WTC11 (cell line): ENCODE measurements around the gene EPN1. TPM values are rescaled to one million over a fixed set of nuclear protein-coding genes. Genes with fewer than 3 reads are reported as not detected.
A peak's percentile ranks its signal among the peaks of the same experiment; 100 is the strongest.

ENCODE experiments used
- ATAC-seq: fragments of 200-7000 bp; cut with Tn5 transposase; 2 replicates; pipeline ENCODE4 v1.10.0; 2021; ENCODE audit warnings: mild to moderate bottlenecking, moderate library complexity
- CTCF ChIA-PET: fragments of 300-600 bp; sonication (Branson Sonifier 250); formaldehyde crosslinking; loops from one replicate; lab custom pipeline; 2021; ENCODE audit warnings: antibody characterized with exemption; lab: Charles Lee
- POLR2A ChIA-PET: fragments of 350-600 bp; sonication (Branson Sonifier 250); formaldehyde crosslinking; loops from one replicate; lab custom pipeline; 2021; ENCODE audit warnings: antibody characterized with exemption; lab: Charles Lee
- DNase-seq: peaks from one replicate; pipeline ENCODE4 v3.0.0; 2021; ENCODE audit warnings: low spot score
- H3K27ac Mint-ChIP-seq: 2 replicates; pipeline ENCODE4 v1.8.0; 2021; ENCODE audit warnings: mixed read lengths
- H3K27me3 Mint-ChIP-seq: 2 replicates; pipeline ENCODE4 v1.8.0; 2021; ENCODE audit warnings: low read depth, mild to moderate bottlenecking, moderate library complexity, mixed read lengths
- H3K36me3 Mint-ChIP-seq: 2 replicates; pipeline ENCODE4 v1.8.0; 2021; ENCODE audit warnings: mixed read lengths
- H3K4me1 Mint-ChIP-seq: 2 replicates; pipeline ENCODE4 v1.8.0; 2022; ENCODE audit warnings: mixed read lengths
- H3K4me3 Mint-ChIP-seq: 2 replicates; pipeline ENCODE4 v1.8.0; 2021; ENCODE audit warnings: mild to moderate bottlenecking, moderate library complexity, mixed read lengths
- H3K9me3 Mint-ChIP-seq: 2 replicates; pipeline ENCODE4 v1.8.0; 2021; ENCODE audit warnings: mixed read lengths
- ARID4B ChIP-seq: sonication (generic); formaldehyde crosslinking; IDR thresholded peaks from 2 replicates; pipeline ENCODE4 v1.8.0; 2023; ENCODE audit warnings: missing genetic modification reagents, mild to moderate bottlenecking, borderline replicate concordance
- CBFB ChIP-seq: sonication (generic); formaldehyde crosslinking; IDR thresholded peaks from 2 replicates; pipeline ENCODE4 v1.8.1; 2022; ENCODE audit warnings: mild to moderate bottlenecking, low read depth, missing genetic modification reagents
- E2F1 ChIP-seq: sonication (generic); formaldehyde crosslinking; IDR thresholded peaks from 2 replicates; pipeline ENCODE4 v1.8.0; 2022; ENCODE audit warnings: mild to moderate bottlenecking, missing genetic modification reagents
- ELF4 ChIP-seq: sonication (generic); formaldehyde crosslinking; IDR thresholded peaks from 2 replicates; pipeline ENCODE4 v1.8.1; 2022; ENCODE audit warnings: low read depth, mild to moderate bottlenecking, moderate library complexity, missing genetic modification reagents
- ETV6 ChIP-seq: sonication (generic); formaldehyde crosslinking; IDR thresholded peaks from 2 replicates; pipeline ENCODE4 v1.8.1; 2022; ENCODE audit warnings: mild to moderate bottlenecking, missing genetic modification reagents
- FOXK1 ChIP-seq: sonication (generic); formaldehyde crosslinking; IDR thresholded peaks from 2 replicates; pipeline ENCODE4 v1.8.0; 2022; ENCODE audit warnings: mild to moderate bottlenecking, moderate library complexity, missing genetic modification reagents
- FOXP1 ChIP-seq: sonication (generic); formaldehyde crosslinking; IDR thresholded peaks from 2 replicates; pipeline ENCODE4 v1.8.0; 2022; ENCODE audit warnings: missing genetic modification reagents, mild to moderate bottlenecking, moderate library complexity, borderline replicate concordance
- GTF2I ChIP-seq: fragments of 250-450 bp; sonication (Bioruptor Pico); conservative IDR thresholded peaks from 2 replicates; pipeline ENCODE4 v1.4.0; 2021; ENCODE audit warnings: mild to moderate bottlenecking
- HMGXB4 ChIP-seq: sonication (generic); formaldehyde crosslinking; IDR thresholded peaks from 2 replicates; pipeline ENCODE4 v1.8.1; 2023; ENCODE audit warnings: mild to moderate bottlenecking, moderate library complexity, missing genetic modification reagents
- KAT7 ChIP-seq: sonication (generic); formaldehyde crosslinking; IDR thresholded peaks from 2 replicates; pipeline ENCODE4 v1.8.1; 2023; ENCODE audit warnings: missing genetic modification reagents, mild to moderate bottlenecking, borderline replicate concordance
- MAX ChIP-seq: sonication (generic); formaldehyde crosslinking; IDR thresholded peaks from 2 replicates; pipeline ENCODE4 v1.8.0; 2022; ENCODE audit warnings: mild to moderate bottlenecking, missing genetic modification reagents
- NFYB ChIP-seq: sonication (generic); formaldehyde crosslinking; conservative IDR thresholded peaks from 2 replicates; pipeline ENCODE4 v1.8.0; 2022; ENCODE audit warnings: low read depth, missing genetic modification reagents
- NR1H2 ChIP-seq: sonication (generic); formaldehyde crosslinking; IDR thresholded peaks from 2 replicates; pipeline ENCODE4 v1.9.0; 2021; ENCODE audit warnings: mild to moderate bottlenecking, moderate library complexity, missing genetic modification reagents
- PRDM15 ChIP-seq: sonication (generic); formaldehyde crosslinking; IDR thresholded peaks from 2 replicates; pipeline ENCODE4 v1.8.0; 2022; ENCODE audit warnings: missing genetic modification reagents
- SMAD4 ChIP-seq: sonication (generic); formaldehyde crosslinking; IDR thresholded peaks from 2 replicates; pipeline ENCODE4 v1.8.0; 2022; ENCODE audit warnings: mild to moderate bottlenecking, missing genetic modification reagents
- TEAD1 ChIP-seq: sonication (generic); formaldehyde crosslinking; IDR thresholded peaks from 2 replicates; pipeline ENCODE4 v1.8.0; 2022; ENCODE audit warnings: mild to moderate bottlenecking, missing genetic modification reagents
- ZBTB21 ChIP-seq: sonication (generic); formaldehyde crosslinking; IDR thresholded peaks from 2 replicates; pipeline ENCODE4 v1.8.1; 2023; ENCODE audit warnings: mild to moderate bottlenecking, missing genetic modification reagents, borderline replicate concordance
- ZMAT4 ChIP-seq: fragments of 250-450 bp; sonication (Bioruptor Pico); IDR thresholded peaks from 2 replicates; pipeline ENCODE4 v1.9.0; 2021; ENCODE audit warnings: mild to moderate bottlenecking
- ZNF512 ChIP-seq: sonication (generic); formaldehyde crosslinking; IDR thresholded peaks from 2 replicates; pipeline ENCODE4 v1.8.1; 2022; ENCODE audit warnings: missing genetic modification reagents, borderline replicate concordance
- total RNA-seq: library from RNA; stranded (reverse); gene quantifications from 3 replicates; pipeline ENCODE4 v1.2.3, GENCODE V29; 2021

The EPN1 gene
- total RNA-seq, 1 experiment from 2014 or later, result 234 TPM

GRCh38 chr19:55642153-55643002 lies 32.6 kb upstream of the EPN1 start (continued):
- TF ChIP-seq E2F1 (0 out of 2 replicates have a peak, but pooled peaks have one; percentile 22), MAX (peak; percentile 4; the same call in 1 of the 2 replicates), GTF2I (CRISPR knock-in tag) (no peak), PRDM15 (CRISPR knock-in tag) (no peak), NR1H2 (no peak), SMAD4 (CRISPR knock-in tag) (no peak)

- H3K36me3 Mint-ChIP-seq, result peaks cover 20% of the 10 kb centered on the region
- peaks cover 9% of the 10 kb centered on the region for H3K27me3 Mint-ChIP-seq
- peak within 1 kb of the TSS; percentile 93 for H3K27ac Mint-ChIP-seq
- CTCF ChIA-PET, result interaction anchor here (1.0 to 2.6 kb wide), 5 partner anchors 10 to 182 kb away, joined by 5 to 12 read pairs (median 11); partner anchors contain the start of gene ISOC2
- peaks cover 26% of the 10 kb centered on the region for H3K4me1 Mint-ChIP-seq
- peak within 1 kb of the TSS; percentile 89 for H3K4me3 Mint-ChIP-seq
- DNase-seq (peak; percentile 72), ATAC-seq (peak; percentile 35)
- POLR2A ChIA-PET, result no interaction called here
- peaks cover 4% of the 10 kb centered on the region for H3K9me3 Mint-ChIP-seq
- TF ChIP-seq FOXK1, result peak; percentile 43; the same call in 1 of the 2 replicates
- no peak for TF ChIP-seq ZNF512
- TF ChIP-seq KAT7 (CRISPR knock-in tag), result peak; percentile 86; the same call in 1 of the 2 replicates
- TF ChIP-seq ELF4 (CRISPR knock-in tag), result no peak
- TF ChIP-seq ZMAT4 (CRISPR knock-in tag), result no peak
- 0 out of 2 replicates have a peak, but pooled peaks have one; percentile 11 for TF ChIP-seq CBFB (CRISPR knock-in tag)
- no peak for TF ChIP-seq TEAD1
- peak; percentile 22; the same call in 1 of the 2 replicates for TF ChIP-seq NFYB (CRISPR knock-in tag)
- TF ChIP-seq ZBTB21, result no peak
- TF ChIP-seq HMGXB4, result peak; percentile 39
- TF ChIP-seq FOXP1 (CRISPR knock-in tag), result 0 out of 2 replicates have a peak, but pooled peaks have one; percentile 9
- peak; percentile 82; the same call in 1 of the 2 replicates for TF ChIP-seq ARID4B (CRISPR knock-in tag)
- no peak for TF ChIP-seq ETV6
Observed at GRCh38 chr19:55643003-55643886, 31.8 kb upstream of the EPN1 start, which contains the start of gene ZNF581. ZNF581 (plus strand) TSS chr19:55643649; CDS start chr19:55644572, 923 bp downstream.
